HCT116 (cell line): ENCODE data around the gene ASCC2. TPM values are rescaled to one million over a fixed set of nuclear protein-coding genes. Genes with fewer than 3 reads are reported as not detected.
A peak's percentile ranks its signal among the peaks of the same experiment; 100 is the strongest.

Experiments
- ATAC-seq: fragments of 200-7000 bp; cut with Tn5 transposase; 2 replicates; pipeline ENCODE4 v1.9.1; 2020; ENCODE audit warnings: mild to moderate bottlenecking, moderate library complexity
- BruUV-seq: library from RNA; stranded (reverse); fragments of 400-500 nt; replicated peaks from 2 replicates; lab custom pipeline; 2021; lab: Mats Ljungman, UMichigan
- CTCF ChIA-PET: fragments of 300-600 bp; sonication (Branson Sonifier 250); formaldehyde crosslinking; loops from one replicate; lab custom pipeline; 2021; ENCODE audit warnings: antibody characterized with exemption; lab: Charles Lee
- POLR2A ChIA-PET: fragments of 300-600, 350-600 bp; sonication (Branson Sonifier 250); formaldehyde crosslinking; loops from one replicate; lab custom pipeline; 2021; ENCODE audit warnings: antibody characterized with exemption; lab: Charles Lee
- RAD21 ChIA-PET, 2 experiments: fragments of 300-600 bp; sonication (Branson Sonifier 250); formaldehyde crosslinking; loops; one replicate each; lab custom pipeline; 2023; ENCODE audit warnings: low total read pairs in 2 of 2; ENCODE audit not compliant: uncharacterized antibody in 2 of 2, unreplicated experiment in 2 of 2, low non-redundant PET in 1 of 2; lab: Charles Lee
- DNase-seq: peaks from one replicate; pipeline ENCODE4 v3.0.0-alpha.2; 2010; ENCODE audit warnings: low read depth, low spot score
- H2AFZ ChIP-seq: fragments of 200-600 bp; shearing (Covaris generic), sonication (generic); 2 replicates; pipeline ENCODE4 v1.6.1; 2017; ENCODE audit warnings: low read depth, mixed run types, mixed read lengths, antibody characterized with exemption, low read length; ENCODE audit not compliant: poor library complexity, severe bottlenecking
- H3K27ac ChIP-seq: 2 replicates; pipeline ENCODE4 v1.5.1; 2012; ENCODE audit warnings: low read depth, low read length
- H3K27me3 ChIP-seq: fragments of 200-600 bp; sonication (generic); 2 replicates; pipeline ENCODE4 v1.6.1; 2016; ENCODE audit warnings: mixed run types, low read length, mixed read lengths; ENCODE audit not compliant: insufficient read depth
- H3K36me3 ChIP-seq, 2 experiments: fragments of 200-500 bp in 1 of 2; fragments of 200-600 bp in 1 of 2; sonication (Bioruptor generic) in 1 of 2; sonication (generic) in 1 of 2; 2 replicates each; pipeline versions ENCODE4 v1.5.1 to v1.6.1; 2014 to 2016; ENCODE audit warnings: low read length in 2 of 2, inconsistent platforms in 1 of 2, mixed read lengths in 1 of 2, mixed run types in 1 of 2; ENCODE audit not compliant: insufficient read depth in 2 of 2, control insufficient read depth in 1 of 2
- H3K4me1 ChIP-seq, 2 experiments: fragments of 200-600 bp in 1 of 2; sonication (generic) in 1 of 2; 2 replicates each; pipeline versions ENCODE4 v1.5.1 to v1.6.1; 2012 to 2017; ENCODE audit warnings: low read length in 2 of 2, inconsistent platforms in 1 of 2, mild to moderate bottlenecking in 1 of 2, mixed read lengths in 1 of 2, mixed run types in 1 of 2, moderate library complexity in 1 of 2; ENCODE audit not compliant: insufficient read depth in 2 of 2, control insufficient read depth in 1 of 2
- H3K4me2 ChIP-seq: fragments of 200-600 bp; sonication (generic); 2 replicates; pipeline ENCODE4 v1.6.1; 2017; ENCODE audit warnings: mixed run types, low read length, mixed read lengths
- H3K4me3 ChIP-seq, 2 experiments: fragments of 200-600 bp in 1 of 2; sonication (generic) in 1 of 2; replicated peaks in 1 of 2; 2 replicates each; pipeline ENCODE4 v1.5.1; 2011 to 2016; ENCODE audit warnings: low read length in 2 of 2, control low read depth in 1 of 2, low read depth in 1 of 2, mild to moderate bottlenecking in 1 of 2, mixed read lengths in 1 of 2, mixed run types in 1 of 2
- H3K79me2 ChIP-seq: fragments of 200-600 bp; sonication (generic); 2 replicates; pipeline ENCODE4 v1.6.1; 2017; ENCODE audit warnings: mild to moderate bottlenecking, mixed run types, low read length, moderate library complexity, mixed read lengths; ENCODE audit not compliant: insufficient read depth
- H3K9ac ChIP-seq: fragments of 200-600 bp; sonication (generic); 2 replicates; pipeline ENCODE4 v1.6.1; 2016; ENCODE audit warnings: low read length, mixed read lengths
- H3K9me2 ChIP-seq: fragments of 200-600 bp; sonication (generic), shearing (Covaris generic); 2 replicates; pipeline ENCODE4 v1.6.1; 2017; ENCODE audit warnings: mixed run types, mild to moderate bottlenecking, moderate library complexity; ENCODE audit not compliant: insufficient read depth
- H3K9me3 ChIP-seq, 2 experiments: fragments of 200-500 bp in 1 of 2; fragments of 200-600 bp in 1 of 2; sonication (Bioruptor generic) in 1 of 2; sonication (generic) in 1 of 2; 2 replicates each; pipeline ENCODE4 v1.6.1; 2014 to 2017; ENCODE audit warnings: low read length in 2 of 2, mixed read lengths in 2 of 2, inconsistent platforms in 1 of 2, low read depth in 1 of 2, mild to moderate bottlenecking in 1 of 2, mixed run types in 1 of 2, moderate library complexity in 1 of 2; ENCODE audit not compliant: control insufficient read depth in 1 of 2, insufficient read depth in 1 of 2
- H4K20me1 ChIP-seq: fragments of 200-600 bp; sonication (generic), shearing (Covaris generic); 2 replicates; pipeline ENCODE4 v1.6.1; 2017; ENCODE audit warnings: mixed run types, mild to moderate bottlenecking, moderate library complexity; ENCODE audit not compliant: insufficient read depth
- ATF3 ChIP-seq: IDR thresholded peaks from 2 replicates; pipeline ENCODE4 v1.6.1; 2012
- CBX3 ChIP-seq: IDR thresholded peaks from 2 replicates; pipeline ENCODE4 v1.6.1; 2012; ENCODE audit warnings: low read depth
- CTCF ChIP-seq, 3 experiments: fragments of 200-600 bp in 1 of 3; sonication (generic) in 1 of 3; IDR thresholded peaks in 2 of 3; conservative IDR thresholded peaks in 1 of 3; 2 replicates each; pipeline ENCODE4 v1.5.1; 2012 to 2017; ENCODE audit warnings: low read depth in 2 of 3, low read length in 2 of 3, antibody characterized with exemption in 1 of 3, borderline replicate concordance in 1 of 3, control low read depth in 1 of 3, mild to moderate bottlenecking in 1 of 3, mixed read lengths in 1 of 3, mixed run types in 1 of 3, moderate library complexity in 1 of 3; ENCODE audit not compliant: insufficient read depth in 1 of 3
- ELF1 ChIP-seq: IDR thresholded peaks from 2 replicates; pipeline ENCODE4 v1.6.1; 2012; ENCODE audit warnings: low read depth, borderline replicate concordance
- MAX ChIP-seq: IDR thresholded peaks from 2 replicates; pipeline ENCODE4 v1.6.1; 2012
- RAD21 ChIP-seq: IDR thresholded peaks from 2 replicates; pipeline ENCODE4 v1.6.1; 2012; ENCODE audit warnings: low read depth, mild to moderate bottlenecking
- REST ChIP-seq: IDR thresholded peaks from 2 replicates; pipeline ENCODE4 v1.6.1; 2012; ENCODE audit warnings: low read depth
- SIN3A ChIP-seq: IDR thresholded peaks from 2 replicates; pipeline ENCODE4 v1.6.1; 2012; ENCODE audit warnings: low read depth
- SP1 ChIP-seq: IDR thresholded peaks from 2 replicates; pipeline ENCODE4 v1.6.1; 2012; ENCODE audit warnings: low read depth
- YY1 ChIP-seq: IDR thresholded peaks from 2 replicates; pipeline ENCODE4 v1.6.1; 2011; ENCODE audit warnings: low read length, low read depth, moderate library complexity, mild to moderate bottlenecking; ENCODE audit not compliant: insufficient replicate concordance; ENCODE audit errors: extremely low read depth
- ZBTB33 ChIP-seq: IDR thresholded peaks from 2 replicates; pipeline ENCODE4 v1.6.1; 2011; ENCODE audit warnings: mild to moderate bottlenecking, low read length, moderate library complexity; ENCODE audit not compliant: insufficient replicate concordance; ENCODE audit errors: extremely low read depth
- ZFX ChIP-seq: fragments of 450-650 bp; IDR thresholded peaks from 2 replicates; pipeline ENCODE4 v1.6.1; 2017
- ZNF274 ChIP-seq: fragments of 200-500 bp; sonication (Bioruptor generic); IDR thresholded peaks from 2 replicates; pipeline ENCODE4 v1.6.1; 2014; ENCODE audit warnings: mild to moderate bottlenecking, low read depth, low read length, inconsistent platforms
- intact Hi-C: fragments of 100-400 bp; cut with micrococcal nuclease; formaldehyde crosslinking; loops from 2 replicates; pipeline ENCODE4 v1.10.0; 2022
- total RNA-seq: library from RNA; stranded (reverse); gene quantifications from one replicate; pipeline ENCODE4 v1.2.1, GENCODE V29; 2021; ENCODE audit not compliant: unreplicated experiment

Gene ASCC2
- total RNA-seq, 1 experiment from 2014 or later, result 68.6 TPM

GRCh38 chr22:29883045-29883774, 45.1 kb upstream of the ASCC2 start, which contains the start of gene MTMR3 (continued):
- TF ChIP-seq CTCF (IDR thresholded peaks at IDR 0.05 in 2 of 3, conservative IDR thresholded peaks at IDR 0.05 in 1 of 3; ENCODE audit: borderline replicate concordance in 1 of 3, insufficient read depth in 1 of 3, low read depth in 2 of 3, low read length in 2 of 3) (peak; percentile 11 to 36 (median 30); a peak in 2 of 6 replicates), SIN3A (peak; percentile 42; the same call in 1 of the 2 replicates), MAX (peak; percentile 41; the same call in 1 of the 2 replicates), ZNF274 (no peak), RAD21 (0 out of 2 replicates have a peak, but pooled peaks have one; percentile 15), ATF3 (no peak)

GRCh38 chr22:29882716-29883044, 44.6 kb upstream of the ASCC2 start:
- intact Hi-C loops, result no loop called here
- TF ChIP-seq REST (no peak), SP1 (no peak), SIN3A (no peak), ELF1 (no peak), ZBTB33 (no peak), CBX3 (no peak), YY1 (no peak), ZFX (no peak)

More at GRCh38 chr22:29882716-29883044, 44.6 kb upstream of the ASCC2 start:
- BruUV-seq, result no TSS peak
- ChIA-PET CTCF (interaction anchor here (1.4 kb wide), 1 partner anchor 257 kb away, joined by 5 read pairs; no protein-coding TSS in a partner anchor), RAD21 (no interaction called here), POLR2A (no interaction called here)
- Histone ChIP-seq H3K79me2 (peaks cover 42% of the 10 kb centered on the region), H3K4me3 (peak overlapping the region; percentile 31 to 77), H2AFZ (peak overlapping the region; percentile 89), H3K9me2 (no peaks in the 10 kb centered on the region), H3K4me1 (peaks cover 4 to 12% of the 10 kb centered on the region in 2 experiments; a peak in 2 of 4 replicates), H3K27ac (no peak overlapping the region), H3K4me2 (peak overlapping the region; percentile 66), H3K9me3 (no peaks in the 10 kb centered on the region), H3K36me3 (no peaks in the 10 kb centered on the region), H4K20me1 (no peaks in the 10 kb centered on the region), H3K9ac (no peak overlapping the region), H3K27me3 (no peaks in the 10 kb centered on the region)
- ATAC-seq, result no peak
- no peak for DNase-seq
